Measurements from ENCODE around the gene SLC7A8.

Gene SLC7A8

DNA sequence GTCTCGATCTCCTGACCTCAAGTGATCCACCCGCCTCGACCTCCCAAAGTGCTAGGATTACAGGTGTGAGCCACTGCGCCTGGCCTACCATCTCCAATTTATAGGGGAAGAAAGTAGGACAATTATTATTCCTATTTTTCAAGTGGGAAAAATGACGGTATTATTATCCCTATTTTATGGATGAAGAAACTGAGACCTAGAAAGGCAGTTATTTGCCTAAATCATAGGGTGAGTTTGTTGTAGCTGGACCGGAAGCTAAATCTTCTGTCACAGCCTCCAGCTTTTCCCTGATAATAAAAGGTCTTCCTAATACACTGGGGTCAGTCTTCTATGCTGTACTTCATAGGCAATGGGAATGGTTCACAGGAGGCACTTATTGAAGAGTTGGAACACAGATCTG is 13.8 kb downstream of the SLC7A8 start:
- Histone ChIP-seq H3K14ac (ENCODE audit: low read length) (no peak overlapping the region), H3K79me1 (ENCODE audit: low read depth, low read length) (no peaks in the 10 kb centered on the region), H4K91ac (ENCODE audit: low read depth, low read length, poor library complexity) (no peak overlapping the region), H3K4ac (ENCODE audit: low read length) (no peak overlapping the region), H2AFZ (ENCODE audit: low read length) (no peak overlapping the region), H2BK120ac (ENCODE audit: low read depth, low read length) (no peak overlapping the region), H2BK12ac (ENCODE audit: low read length) (no peak overlapping the region), H3K9me3 (replicated peaks in 1 of 2; ENCODE audit: control insufficient read depth in 2 of 2, insufficient read depth in 1 of 2, low read depth in 1 of 2, low read length in 2 of 2) (no peaks in the 10 kb centered on the region), H3K23ac (ENCODE audit: low read depth, low read length, poor library complexity) (no peak overlapping the region), H3K27ac (replicated peaks; ENCODE audit: low read length) (no peak overlapping the region), H2BK5ac (ENCODE audit: low read length) (no peak overlapping the region), H4K8ac (ENCODE audit: low read depth, low read length) (no peak overlapping the region), H3K9ac (ENCODE audit: low read depth, low read length, poor library complexity) (no peak overlapping the region), H3K36me3 (replicated peaks in 1 of 2; ENCODE audit: control insufficient read depth in 2 of 2, insufficient read depth in 2 of 2, low read length in 2 of 2) (peaks cover 0 to 8% of the 10 kb centered on the region in 2 donors), H3K4me2 (ENCODE audit: insufficient read depth, low read length, poor library complexity, severe bottlenecking) (no peak overlapping the region), H3K27me3 (ENCODE audit: control insufficient read depth in 3 of 3, insufficient read depth in 3 of 3, low read depth in 1 of 3, low read length in 3 of 3) (no peaks in the 10 kb centered on the region), H3K4me3 (ENCODE audit: low read length in 2 of 2) (no peak overlapping the region), H3K18ac (ENCODE audit: low read length) (no peak overlapping the region), H2AK5ac (ENCODE audit: low read depth, low read length) (no peak overlapping the region), H2BK15ac (ENCODE audit: low read length) (no peak overlapping the region), H3K4me1 (ENCODE audit: control insufficient read depth in 2 of 2, insufficient read depth in 1 of 2, low read depth in 1 of 2, low read length in 2 of 2) (peaks cover 14 to 19% of the 10 kb centered on the region in 2 donors)
- no CpG with 5 or more reads among the region's 6 CpGs for WGBS, 2 donors (ENCODE audit: extremely low coverage in 2 of 2, insufficient read length in 2 of 2, insufficient replicate concordance in 1 of 2)
- no peak for DNase-seq (ENCODE audit: low spot score)

DNA sequence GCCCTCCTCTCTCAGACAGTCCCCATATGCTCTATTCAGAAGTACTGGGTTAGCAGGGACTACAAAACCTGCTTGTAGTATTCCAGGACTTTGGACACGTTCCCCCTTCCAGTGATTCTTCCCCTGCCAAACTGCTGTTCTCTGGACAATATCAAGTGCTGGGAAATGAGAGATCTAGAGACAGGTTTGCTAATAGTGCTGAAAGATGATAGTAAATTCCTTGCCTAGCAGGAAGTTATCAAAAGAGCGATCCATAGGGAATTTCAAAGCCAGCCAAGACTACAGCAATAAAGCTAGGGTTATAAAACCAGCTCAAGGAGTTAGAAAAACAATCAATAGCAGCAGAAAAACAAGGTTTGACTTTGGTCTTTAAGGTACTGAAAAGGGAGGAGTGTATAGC is 15.2 kb downstream of the SLC7A8 start:
- Histone ChIP-seq H3K27me3 (ENCODE audit: control insufficient read depth in 3 of 3, insufficient read depth in 3 of 3, low read depth in 1 of 3, low read length in 3 of 3) (no peaks in the 10 kb centered on the region), H2BK15ac (ENCODE audit: low read length) (no peak overlapping the region), H3K9me3 (replicated peaks in 1 of 2; ENCODE audit: control insufficient read depth in 2 of 2, insufficient read depth in 1 of 2, low read depth in 1 of 2, low read length in 2 of 2) (no peaks in the 10 kb centered on the region), H3K9ac (ENCODE audit: low read depth, low read length, poor library complexity) (no peak overlapping the region), H3K23ac (ENCODE audit: low read depth, low read length, poor library complexity) (no peak overlapping the region), H3K4me1 (ENCODE audit: control insufficient read depth in 2 of 2, insufficient read depth in 1 of 2, low read depth in 1 of 2, low read length in 2 of 2) (peaks cover 7 to 14% of the 10 kb centered on the region in 2 donors), H3K14ac (ENCODE audit: low read length) (no peak overlapping the region), H3K4me2 (ENCODE audit: insufficient read depth, low read length, poor library complexity, severe bottlenecking) (no peak overlapping the region), H2AFZ (ENCODE audit: low read length) (no peak overlapping the region), H2BK5ac (ENCODE audit: low read length) (no peak overlapping the region), H4K91ac (ENCODE audit: low read depth, low read length, poor library complexity) (no peak overlapping the region), H4K8ac (ENCODE audit: low read depth, low read length) (no peak overlapping the region), H2BK12ac (ENCODE audit: low read length) (no peak overlapping the region), H3K27ac (replicated peaks; ENCODE audit: low read length) (no peak overlapping the region), H3K36me3 (replicated peaks in 1 of 2; ENCODE audit: control insufficient read depth in 2 of 2, insufficient read depth in 2 of 2, low read length in 2 of 2) (peaks cover 0 to 8% of the 10 kb centered on the region in 2 donors), H3K4ac (ENCODE audit: low read length) (no peak overlapping the region), H3K4me3 (ENCODE audit: low read length in 2 of 2) (no peak overlapping the region), H2BK120ac (ENCODE audit: low read depth, low read length) (no peak overlapping the region), H2AK5ac (ENCODE audit: low read depth, low read length) (no peak overlapping the region), H3K18ac (ENCODE audit: low read length) (no peak overlapping the region), H3K79me1 (ENCODE audit: low read depth, low read length) (no peaks in the 10 kb centered on the region)
- WGBS, 2 donors (ENCODE audit: extremely low coverage in 2 of 2, insufficient read length in 2 of 2, insufficient replicate concordance in 1 of 2) = no CpG with 5 or more reads among the region's 2 CpGs
- no peak for DNase-seq (ENCODE audit: low spot score)

DNA sequence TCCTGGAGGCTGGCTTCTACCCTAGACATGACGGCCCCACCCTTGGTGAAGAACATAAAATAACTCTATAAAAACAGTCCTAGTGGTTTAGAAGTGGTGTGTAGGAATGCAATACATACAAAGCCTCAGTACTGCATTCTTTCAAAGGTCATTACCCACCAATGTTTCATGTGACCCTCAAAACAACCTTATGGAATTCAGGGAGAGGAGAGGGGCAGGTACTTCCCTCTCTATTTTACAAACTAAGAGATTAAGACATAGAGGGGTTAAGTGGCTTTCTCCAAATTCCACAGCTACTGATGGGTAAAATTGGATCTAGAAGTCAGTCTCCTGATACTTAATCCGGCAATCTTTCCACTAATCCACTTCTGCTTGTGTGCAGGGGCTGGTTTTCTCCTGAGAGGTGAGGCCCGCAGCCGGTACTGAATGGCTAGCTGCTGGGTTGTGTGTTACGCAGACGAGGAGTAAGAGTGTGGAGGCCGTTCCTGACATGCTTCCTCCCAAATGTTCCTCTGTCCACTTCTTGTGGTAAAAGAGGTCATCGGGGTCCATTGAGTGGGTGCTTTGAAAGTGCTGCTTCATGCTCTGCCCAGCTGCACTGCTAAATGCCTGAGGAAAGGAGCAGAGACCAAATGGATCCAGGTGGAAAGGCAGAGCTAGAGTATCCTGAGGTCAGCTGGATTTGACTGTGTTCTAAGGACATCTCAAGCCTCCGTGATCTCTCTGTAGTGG is 16.2 kb downstream of the SLC7A8 start:
- Histone ChIP-seq H4K8ac (ENCODE audit: low read depth, low read length) (no peak overlapping the region), H2BK15ac (ENCODE audit: low read length) (no peak overlapping the region), H3K9ac (ENCODE audit: low read depth, low read length, poor library complexity) (no peak overlapping the region), H3K9me3 (replicated peaks in 1 of 2; ENCODE audit: control insufficient read depth in 2 of 2, insufficient read depth in 1 of 2, low read depth in 1 of 2, low read length in 2 of 2) (no peaks in the 10 kb centered on the region), H3K23ac (ENCODE audit: low read depth, low read length, poor library complexity) (no peak overlapping the region), H2BK12ac (ENCODE audit: low read length) (no peak overlapping the region), H3K4me3 (ENCODE audit: low read length in 2 of 2) (no peak overlapping the region), H3K36me3 (replicated peaks in 1 of 2; ENCODE audit: control insufficient read depth in 2 of 2, insufficient read depth in 2 of 2, low read length in 2 of 2) (peaks cover 0 to 8% of the 10 kb centered on the region in 2 donors), H2BK120ac (ENCODE audit: low read depth, low read length) (no peak overlapping the region), H3K79me1 (ENCODE audit: low read depth, low read length) (no peaks in the 10 kb centered on the region), H2AFZ (ENCODE audit: low read length) (no peak overlapping the region), H3K18ac (ENCODE audit: low read length) (peak overlapping the region; percentile 69), H4K91ac (ENCODE audit: low read depth, low read length, poor library complexity) (no peak overlapping the region), H3K4ac (ENCODE audit: low read length) (no peak overlapping the region), H3K27ac (replicated peaks; ENCODE audit: low read length) (peak overlapping the region; percentile 68), H3K4me1 (ENCODE audit: control insufficient read depth in 2 of 2, insufficient read depth in 1 of 2, low read depth in 1 of 2, low read length in 2 of 2) (peaks cover 7 to 16% of the 10 kb centered on the region in 2 donors), H2BK5ac (ENCODE audit: low read length) (no peak overlapping the region), H3K4me2 (ENCODE audit: insufficient read depth, low read length, poor library complexity, severe bottlenecking) (no peak overlapping the region), H3K27me3 (ENCODE audit: control insufficient read depth in 3 of 3, insufficient read depth in 3 of 3, low read depth in 1 of 3, low read length in 3 of 3) (no peaks in the 10 kb centered on the region), H2AK5ac (ENCODE audit: low read depth, low read length) (no peak overlapping the region), H3K14ac (ENCODE audit: low read length) (no peak overlapping the region)
- DNase-seq (ENCODE audit: low spot score) = no peak
- WGBS, 2 donors (ENCODE audit: extremely low coverage in 2 of 2, insufficient read length in 2 of 2, insufficient replicate concordance in 1 of 2) = no CpG with 5 or more reads among the region's 9 CpGs

DNA sequence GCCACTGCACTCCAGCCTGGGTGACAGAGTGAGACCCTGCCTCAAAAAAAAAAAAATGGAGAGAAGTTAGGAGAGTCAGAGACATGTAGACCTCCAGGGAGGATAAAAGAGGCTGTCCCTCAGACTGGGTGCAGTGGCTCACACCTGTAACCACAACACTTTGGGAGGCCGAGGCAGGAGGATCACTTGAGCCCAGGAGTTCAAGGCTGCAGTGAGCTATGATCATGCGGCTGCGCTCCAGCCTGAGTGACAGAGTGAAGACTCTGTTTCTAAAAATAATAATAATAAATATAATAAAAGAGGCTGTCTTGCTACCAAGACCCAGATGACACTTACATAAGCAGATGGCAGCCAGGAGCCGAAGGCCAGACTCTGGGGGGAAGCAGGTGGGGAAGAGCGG is 18.5 kb downstream of the SLC7A8 start:
- Histone ChIP-seq H3K23ac (ENCODE audit: low read depth, low read length, poor library complexity) (no peak overlapping the region), H2BK120ac (ENCODE audit: low read depth, low read length) (no peak overlapping the region), H3K27ac (replicated peaks; ENCODE audit: low read length) (no peak overlapping the region), H3K9ac (ENCODE audit: low read depth, low read length, poor library complexity) (no peak overlapping the region), H3K4me2 (ENCODE audit: insufficient read depth, low read length, poor library complexity, severe bottlenecking) (no peak overlapping the region), H2BK12ac (ENCODE audit: low read length) (no peak overlapping the region), H3K4me3 (ENCODE audit: low read length in 2 of 2) (no peak overlapping the region), H3K9me3 (replicated peaks in 1 of 2; ENCODE audit: control insufficient read depth in 2 of 2, insufficient read depth in 1 of 2, low read depth in 1 of 2, low read length in 2 of 2) (no peaks in the 10 kb centered on the region), H2AFZ (ENCODE audit: low read length) (no peak overlapping the region), H3K79me1 (ENCODE audit: low read depth, low read length) (no peaks in the 10 kb centered on the region), H2AK5ac (ENCODE audit: low read depth, low read length) (no peak overlapping the region), H4K91ac (ENCODE audit: low read depth, low read length, poor library complexity) (no peak overlapping the region), H3K27me3 (ENCODE audit: control insufficient read depth in 3 of 3, insufficient read depth in 3 of 3, low read depth in 1 of 3, low read length in 3 of 3) (no peaks in the 10 kb centered on the region), H4K8ac (ENCODE audit: low read depth, low read length) (no peak overlapping the region), H3K14ac (ENCODE audit: low read length) (no peak overlapping the region), H3K18ac (ENCODE audit: low read length) (no peak overlapping the region), H3K36me3 (replicated peaks in 1 of 2; ENCODE audit: control insufficient read depth in 2 of 2, insufficient read depth in 2 of 2, low read length in 2 of 2) (peaks cover 0 to 9% of the 10 kb centered on the region in 2 donors), H3K4ac (ENCODE audit: low read length) (no peak overlapping the region), H2BK15ac (ENCODE audit: low read length) (no peak overlapping the region), H2BK5ac (ENCODE audit: low read length) (peak overlapping the region; percentile 29), H3K4me1 (ENCODE audit: control insufficient read depth in 2 of 2, insufficient read depth in 1 of 2, low read depth in 1 of 2, low read length in 2 of 2) (peaks cover 19 to 22% of the 10 kb centered on the region in 2 donors)
- no peak for DNase-seq (ENCODE audit: low spot score)
- WGBS, 2 donors (ENCODE audit: extremely low coverage in 2 of 2, insufficient read length in 2 of 2, insufficient replicate concordance in 1 of 2) = no CpG with 5 or more reads among the region's 5 CpGs

All from neuronal stem cell (in vitro differentiated cells).